Measurements from ENCODE around the gene GRHL3. TPM values are rescaled to one million over a fixed set of nuclear protein-coding genes. Genes with fewer than 3 reads are reported as not detected.

Gene GRHL3
- polyA plus RNA-seq, 2 donors, result 59.0 to 115 TPM

DNA sequence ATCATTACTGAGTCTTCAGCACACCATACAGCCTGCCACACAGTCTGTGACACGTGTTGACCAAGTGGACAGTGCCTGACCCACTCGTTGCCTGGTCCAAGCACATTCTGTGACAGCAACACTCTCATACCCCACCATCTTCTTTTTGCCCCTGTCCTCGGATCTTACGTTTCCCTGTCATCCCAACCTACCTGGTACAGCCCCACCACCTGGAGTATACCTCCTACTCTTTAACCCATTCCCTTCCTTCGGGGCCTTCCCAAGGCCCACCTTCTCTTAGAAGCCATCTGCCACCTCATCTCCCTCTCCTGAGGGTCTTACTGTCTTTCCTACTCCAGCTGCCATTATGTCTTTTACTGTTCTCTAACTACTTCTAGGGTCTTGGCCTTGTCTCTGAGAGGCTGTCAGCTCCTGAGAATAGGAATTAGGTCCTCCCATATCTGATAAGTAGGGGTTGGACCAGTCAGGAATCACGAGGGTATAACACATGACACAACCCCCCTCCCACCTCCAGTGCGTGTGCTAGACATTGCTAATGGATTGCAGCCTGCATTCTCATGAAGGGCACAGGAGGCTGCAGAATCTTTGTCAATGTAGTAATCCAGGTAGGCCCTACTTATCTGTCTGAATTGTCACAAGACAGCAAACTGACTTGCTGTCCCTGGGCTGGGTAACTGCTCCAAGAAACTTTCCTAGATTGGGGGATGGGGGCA lies 13.0 kb downstream of the GRHL3 start:
- Histone ChIP-seq H3K9me3 (ENCODE audit: control insufficient read depth in 2 of 2, insufficient read depth in 1 of 2, low read depth in 1 of 2, low read length in 1 of 2) (no peaks in the 10 kb centered on the region), H3K36me3 (ENCODE audit: control insufficient read depth in 2 of 2, insufficient read depth in 2 of 2, low read length in 1 of 2) (peaks cover 0 to 32% of the 10 kb centered on the region in 2 donors), H3K4me1 (ENCODE audit: control insufficient read depth in 2 of 2, insufficient read depth in 2 of 2, low read length in 1 of 2) (no peaks in the 10 kb centered on the region), H3K4me3 (ENCODE audit: low read depth in 1 of 2, low read length in 2 of 2) (no peak overlapping the region), H3K27me3 (ENCODE audit: control insufficient read depth in 1 of 2, insufficient read depth in 2 of 2, low read length in 2 of 2) (no peaks in the 10 kb centered on the region), H3K27ac (ENCODE audit: low read depth in 2 of 2, low read length in 1 of 2) (no peak overlapping the region)
- WGBS, 2 donors, result 85% methylated on average over 7 of the region's 7 CpGs

DNA sequence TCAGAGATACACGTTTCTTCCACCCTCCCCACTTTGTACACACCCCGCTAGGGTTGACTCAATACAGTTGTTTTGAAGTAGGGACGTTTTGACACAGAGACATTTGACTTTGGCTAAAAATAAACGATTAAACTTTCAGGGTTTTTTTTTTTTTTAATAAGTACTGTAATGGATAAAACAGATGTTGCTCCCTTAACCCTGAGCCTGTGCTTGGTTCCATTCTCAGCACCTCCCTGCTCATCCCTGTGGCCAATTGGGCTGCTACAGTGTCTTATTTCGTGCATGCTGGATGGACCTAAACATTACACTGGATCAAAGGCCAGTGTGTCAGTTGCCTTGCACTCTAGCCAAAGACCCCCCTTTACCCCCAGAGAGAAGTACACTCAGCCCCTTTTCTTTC lies 16.9 kb downstream of the GRHL3 start:
- Histone ChIP-seq H3K27me3 (ENCODE audit: control insufficient read depth in 1 of 2, insufficient read depth in 2 of 2, low read length in 2 of 2) (no peaks in the 10 kb centered on the region), H3K4me3 (ENCODE audit: low read depth in 1 of 2, low read length in 2 of 2) (no peak overlapping the region), H3K9me3 (ENCODE audit: control insufficient read depth in 2 of 2, insufficient read depth in 1 of 2, low read depth in 1 of 2, low read length in 1 of 2) (no peaks in the 10 kb centered on the region), H3K27ac (ENCODE audit: low read depth in 2 of 2, low read length in 1 of 2) (no peak overlapping the region), H3K36me3 (ENCODE audit: control insufficient read depth in 2 of 2, insufficient read depth in 2 of 2, low read length in 1 of 2) (peaks cover 0 to 46% of the 10 kb centered on the region in 2 donors), H3K4me1 (ENCODE audit: control insufficient read depth in 2 of 2, insufficient read depth in 2 of 2, low read length in 1 of 2) (peaks cover 0 to 2% of the 10 kb centered on the region in 2 donors)
- WGBS, 2 donors, result 56 to 57% methylated on average over 5 of the region's 5 CpGs

DNA sequence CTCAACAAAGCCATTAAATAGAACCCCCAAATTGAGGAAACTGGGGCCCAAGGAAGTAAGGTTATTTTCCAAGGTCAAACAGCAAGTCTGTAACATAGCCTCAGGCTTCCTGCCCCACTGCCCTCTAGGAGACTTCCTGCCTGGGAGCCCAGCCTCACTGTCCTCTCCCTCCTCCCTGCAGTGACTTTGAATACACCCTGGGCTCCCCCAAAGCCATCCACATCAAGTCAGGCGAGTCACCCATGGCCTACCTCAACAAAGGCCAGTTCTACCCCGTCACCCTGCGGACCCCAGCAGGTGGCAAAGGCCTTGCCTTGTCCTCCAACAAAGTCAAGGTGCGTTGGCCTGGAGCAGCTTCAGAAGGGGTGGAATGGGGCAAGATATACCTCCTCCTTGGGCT lies 18.3 kb downstream of the GRHL3 start:
- 96 to 99% methylated on average over 4 of the region's 4 CpGs for WGBS, 2 donors
- Histone ChIP-seq H3K27me3 (ENCODE audit: control insufficient read depth in 1 of 2, insufficient read depth in 2 of 2, low read length in 2 of 2) (no peaks in the 10 kb centered on the region), H3K36me3 (ENCODE audit: control insufficient read depth in 2 of 2, insufficient read depth in 2 of 2, low read length in 1 of 2) (peaks cover 0 to 47% of the 10 kb centered on the region in 2 donors), H3K27ac (ENCODE audit: low read depth in 2 of 2, low read length in 1 of 2) (no peak overlapping the region), H3K9me3 (ENCODE audit: control insufficient read depth in 2 of 2, insufficient read depth in 1 of 2, low read depth in 1 of 2, low read length in 1 of 2) (no peaks in the 10 kb centered on the region), H3K4me3 (ENCODE audit: low read depth in 1 of 2, low read length in 2 of 2) (no peak overlapping the region), H3K4me1 (ENCODE audit: control insufficient read depth in 2 of 2, insufficient read depth in 2 of 2, low read length in 1 of 2) (peaks cover 0 to 2% of the 10 kb centered on the region in 2 donors)

DNA sequence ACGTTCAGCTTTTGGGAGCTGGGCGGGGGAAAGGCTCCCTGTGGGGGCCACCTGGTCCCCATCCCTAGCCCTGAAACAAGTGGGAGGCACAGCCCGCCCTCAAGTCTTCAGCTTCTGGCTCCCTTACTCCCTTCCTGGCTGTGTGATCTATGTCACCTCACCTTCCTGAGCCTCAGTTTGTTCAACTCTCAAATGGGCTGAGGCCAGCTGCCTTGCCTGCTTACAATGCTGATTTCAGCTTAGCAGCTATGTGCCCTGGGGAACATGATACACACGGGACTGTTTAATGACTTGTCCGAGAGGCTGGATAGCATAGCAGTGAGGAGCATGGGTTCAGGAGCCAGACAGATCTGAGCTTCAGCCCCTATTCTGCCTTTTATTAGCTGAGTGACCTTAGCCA lies 19.3 kb downstream of the GRHL3 start:
- 80 to 85% methylated on average over 5 of the region's 5 CpGs for WGBS, 2 donors
- peak overlapping the region in 1 of 2 donors; percentile 43 for H3K27ac ChIP-seq (ENCODE audit: low read depth in 2 of 2, low read length in 1 of 2)
- H3K4me3 ChIP-seq (ENCODE audit: low read depth in 1 of 2, low read length in 2 of 2), result no peak overlapping the region
- H3K9me3 ChIP-seq (ENCODE audit: control insufficient read depth in 2 of 2, insufficient read depth in 1 of 2, low read depth in 1 of 2, low read length in 1 of 2), result no peaks in the 10 kb centered on the region
- no peaks in the 10 kb centered on the region for H3K27me3 ChIP-seq (ENCODE audit: control insufficient read depth in 1 of 2, insufficient read depth in 2 of 2, low read length in 2 of 2)
- peaks cover 0 to 47% of the 10 kb centered on the region in 2 donors for H3K36me3 ChIP-seq (ENCODE audit: control insufficient read depth in 2 of 2, insufficient read depth in 2 of 2, low read length in 1 of 2)
- H3K4me1 ChIP-seq (ENCODE audit: control insufficient read depth in 2 of 2, insufficient read depth in 2 of 2, low read length in 1 of 2), result peaks cover 0 to 2% of the 10 kb centered on the region in 2 donors

DNA sequence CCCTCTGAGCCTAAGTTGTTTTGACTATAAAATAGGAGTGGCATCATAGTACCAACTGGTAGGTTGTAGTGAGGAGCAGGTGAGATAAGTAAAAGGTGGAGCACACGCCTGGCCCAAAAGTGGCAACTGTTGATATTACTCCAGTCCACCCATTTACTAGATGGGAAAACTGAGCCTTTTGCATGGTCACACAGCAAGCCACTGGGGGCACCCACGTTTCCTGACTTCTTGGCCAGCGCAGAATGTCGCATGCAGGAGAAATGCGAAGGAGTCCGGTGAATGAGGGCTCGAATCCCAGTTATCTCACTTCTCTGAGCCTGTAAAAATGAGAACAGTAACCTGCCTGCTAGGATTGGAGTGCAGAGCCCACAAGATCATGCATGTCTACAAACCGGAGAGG lies 20.8 kb downstream of the GRHL3 start:
- Histone ChIP-seq H3K36me3 (ENCODE audit: control insufficient read depth in 2 of 2, insufficient read depth in 2 of 2, low read length in 1 of 2) (peaks cover 0 to 59% of the 10 kb centered on the region in 2 donors), H3K27me3 (ENCODE audit: control insufficient read depth in 1 of 2, insufficient read depth in 2 of 2, low read length in 2 of 2) (no peaks in the 10 kb centered on the region)
- 68 to 77% methylated on average over 8 of the region's 8 CpGs for WGBS, 2 donors

DNA sequence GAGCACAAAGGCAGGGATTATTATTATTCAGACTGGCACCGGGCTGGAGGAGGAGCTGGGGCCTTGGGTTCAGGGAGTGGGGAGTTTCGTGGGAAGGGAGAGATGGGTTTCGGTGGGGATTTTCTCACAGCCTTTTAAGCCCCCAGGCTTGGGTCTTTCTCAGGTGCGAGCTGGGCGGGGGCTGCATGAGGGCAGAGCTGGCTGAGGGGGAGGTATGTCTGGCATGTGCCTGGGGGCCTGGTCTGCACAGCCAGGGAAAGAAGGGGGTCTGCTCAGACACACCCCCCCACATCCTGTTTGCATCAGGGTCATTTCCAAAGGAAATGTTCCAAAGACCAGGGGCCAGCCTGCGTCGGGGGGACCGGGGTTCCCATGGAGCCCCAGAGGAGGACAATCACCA lies 21.6 kb downstream of the GRHL3 start:
- no peaks in the 10 kb centered on the region for H3K9me3 ChIP-seq (ENCODE audit: control insufficient read depth in 2 of 2, insufficient read depth in 1 of 2, low read depth in 1 of 2, low read length in 1 of 2)
- H3K36me3 ChIP-seq (ENCODE audit: control insufficient read depth in 2 of 2, insufficient read depth in 2 of 2, low read length in 1 of 2), result peaks cover 0 to 61% of the 10 kb centered on the region in 2 donors
- WGBS, 2 donors, result 73 to 75% methylated on average over 8 of the region's 8 CpGs
- H3K4me3 ChIP-seq (ENCODE audit: low read depth in 1 of 2, low read length in 2 of 2), result no peak overlapping the region
- H3K4me1 ChIP-seq (ENCODE audit: control insufficient read depth in 2 of 2, insufficient read depth in 2 of 2, low read length in 1 of 2), result peaks cover 0 to 2% of the 10 kb centered on the region in 2 donors
- no peak overlapping the region for H3K27ac ChIP-seq (ENCODE audit: low read depth in 2 of 2, low read length in 1 of 2)
- H3K27me3 ChIP-seq (ENCODE audit: control insufficient read depth in 1 of 2, insufficient read depth in 2 of 2, low read length in 2 of 2), result no peaks in the 10 kb centered on the region

More for the DNA sequence above, 20.8 kb downstream of the GRHL3 start:
- Histone ChIP-seq H3K4me1 (ENCODE audit: control insufficient read depth in 2 of 2, insufficient read depth in 2 of 2, low read length in 1 of 2) (peaks cover 0 to 2% of the 10 kb centered on the region in 2 donors), H3K9me3 (ENCODE audit: control insufficient read depth in 2 of 2, insufficient read depth in 1 of 2, low read depth in 1 of 2, low read length in 1 of 2) (no peaks in the 10 kb centered on the region), H3K4me3 (ENCODE audit: low read depth in 1 of 2, low read length in 2 of 2) (no peak overlapping the region), H3K27ac (ENCODE audit: low read depth in 2 of 2, low read length in 1 of 2) (no peak overlapping the region)

DNA sequence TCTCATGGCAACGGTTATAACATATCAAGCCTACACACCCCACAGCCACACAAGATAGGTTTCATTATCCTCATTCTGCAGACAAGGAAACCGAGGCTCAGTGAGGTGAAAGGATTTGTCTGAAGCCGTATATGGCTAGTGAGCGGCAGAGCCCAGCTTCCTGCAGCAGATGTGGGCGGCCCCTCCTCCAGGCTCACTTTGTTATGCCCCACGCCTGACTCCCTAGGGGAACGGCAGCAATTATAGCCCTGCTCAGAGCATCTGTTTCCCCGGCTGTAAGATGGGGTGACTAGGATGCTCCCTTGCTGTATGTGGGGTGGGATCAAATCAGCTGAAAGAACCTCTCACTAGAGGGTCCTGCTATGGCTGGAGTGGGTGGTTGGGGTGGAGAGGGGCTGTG lies 22.1 kb downstream of the GRHL3 start:
- peaks cover 0 to 62% of the 10 kb centered on the region in 2 donors for H3K36me3 ChIP-seq (ENCODE audit: control insufficient read depth in 2 of 2, insufficient read depth in 2 of 2, low read length in 1 of 2)
- H3K9me3 ChIP-seq (ENCODE audit: control insufficient read depth in 2 of 2, insufficient read depth in 1 of 2, low read depth in 1 of 2, low read length in 1 of 2), result no peaks in the 10 kb centered on the region
- WGBS, 2 donors, result 74 to 75% methylated on average over 8 of the region's 8 CpGs

DNA sequence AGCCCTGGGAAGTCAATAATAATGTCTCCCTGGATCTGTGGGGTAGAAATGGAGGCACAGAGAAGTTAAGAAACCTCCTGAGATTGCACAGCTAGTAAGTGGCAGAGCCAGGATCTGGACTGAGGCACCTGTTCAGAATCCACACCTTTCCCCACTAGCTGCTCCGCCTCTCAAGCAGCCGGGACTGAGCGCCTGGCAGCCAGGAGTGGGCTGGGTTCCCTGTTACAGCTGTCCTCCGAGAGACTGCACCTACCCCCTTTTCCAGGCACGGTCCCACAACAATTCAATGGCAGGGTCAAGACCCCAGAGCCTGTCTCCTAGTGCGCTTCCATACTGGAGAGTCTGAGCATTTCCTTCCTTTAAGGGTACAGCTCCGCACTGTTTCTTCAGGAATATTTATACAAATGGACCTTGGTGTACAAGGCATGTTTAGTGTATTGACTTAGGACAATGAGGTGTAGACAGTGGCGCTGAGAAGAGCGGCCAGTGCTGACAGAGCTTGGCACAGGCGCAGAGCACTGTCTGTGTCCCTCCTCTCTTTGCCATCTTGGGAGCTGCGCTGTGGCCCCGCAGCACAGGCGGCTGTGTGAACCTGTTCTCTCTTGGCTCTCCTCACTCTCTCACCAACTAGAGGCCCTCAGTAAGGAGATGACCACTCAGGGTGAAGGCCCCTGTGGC lies 24.4 kb downstream of the GRHL3 start:
- H3K4me1 ChIP-seq (ENCODE audit: control insufficient read depth in 2 of 2, insufficient read depth in 2 of 2, low read length in 1 of 2), result peaks cover 0 to 2% of the 10 kb centered on the region in 2 donors
- WGBS, 2 donors, result 84 to 90% methylated on average over 13 of the region's 13 CpGs

More for the DNA sequence above, 22.1 kb downstream of the GRHL3 start:
- Histone ChIP-seq H3K4me3 (ENCODE audit: low read depth in 1 of 2, low read length in 2 of 2) (no peak overlapping the region), H3K4me1 (ENCODE audit: control insufficient read depth in 2 of 2, insufficient read depth in 2 of 2, low read length in 1 of 2) (peaks cover 0 to 2% of the 10 kb centered on the region in 2 donors), H3K27ac (ENCODE audit: low read depth in 2 of 2, low read length in 1 of 2) (no peak overlapping the region), H3K27me3 (ENCODE audit: control insufficient read depth in 1 of 2, insufficient read depth in 2 of 2, low read length in 2 of 2) (no peaks in the 10 kb centered on the region)

DNA sequence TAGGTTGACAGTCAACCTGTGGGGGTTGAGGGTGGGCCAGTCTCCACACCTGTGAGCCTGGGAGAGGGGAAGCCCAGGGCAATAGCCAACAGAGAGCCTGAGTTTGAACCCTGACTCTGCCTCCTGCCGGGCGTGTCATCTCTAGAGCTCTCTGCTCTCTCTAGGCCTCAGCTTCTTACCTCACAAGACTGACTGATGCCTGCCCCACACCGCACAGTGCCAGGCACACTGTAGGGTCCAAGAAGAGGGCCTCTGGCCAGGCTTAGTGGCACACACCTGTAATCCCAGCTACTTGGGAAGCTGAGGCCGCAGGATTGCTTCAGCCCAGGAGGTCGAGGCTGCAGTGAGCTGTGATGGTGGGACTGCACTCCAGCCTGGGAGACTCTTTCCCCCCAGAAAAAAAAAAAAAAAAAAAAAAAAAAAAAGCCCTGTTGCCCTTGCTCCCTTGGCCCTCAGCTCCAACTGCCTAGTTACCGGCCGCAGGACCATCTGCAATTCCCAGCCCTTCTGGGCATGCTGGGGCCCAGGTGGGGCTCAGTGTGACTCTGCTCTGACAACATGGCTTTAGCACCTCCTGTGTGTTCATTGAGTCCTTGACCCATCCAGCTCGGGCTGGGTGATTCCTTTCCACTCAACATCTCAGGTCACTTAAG lies 25.1 kb downstream of the GRHL3 start:
- H3K27ac ChIP-seq (ENCODE audit: low read depth in 2 of 2, low read length in 1 of 2), result peak overlapping the region in 1 of 2 donors; percentile 41
- H3K9me3 ChIP-seq (ENCODE audit: control insufficient read depth in 2 of 2, insufficient read depth in 1 of 2, low read depth in 1 of 2, low read length in 1 of 2), result no peaks in the 10 kb centered on the region
- no peak overlapping the region for H3K4me3 ChIP-seq (ENCODE audit: low read depth in 1 of 2, low read length in 2 of 2)
- H3K36me3 ChIP-seq (ENCODE audit: control insufficient read depth in 2 of 2, insufficient read depth in 2 of 2, low read length in 1 of 2), result peaks cover 0 to 68% of the 10 kb centered on the region in 2 donors
- H3K4me1 ChIP-seq (ENCODE audit: control insufficient read depth in 2 of 2, insufficient read depth in 2 of 2, low read length in 1 of 2), result peaks cover 0 to 2% of the 10 kb centered on the region in 2 donors
- WGBS, 2 donors, result 88 to 89% methylated on average over 8 of the region's 8 CpGs
- no peaks in the 10 kb centered on the region for H3K27me3 ChIP-seq (ENCODE audit: control insufficient read depth in 1 of 2, insufficient read depth in 2 of 2, low read length in 2 of 2)

More for the DNA sequence above, 24.4 kb downstream of the GRHL3 start:
- Histone ChIP-seq H3K27ac (ENCODE audit: low read depth in 2 of 2, low read length in 1 of 2) (peak overlapping the region in 1 of 2 donors; percentile 41), H3K4me3 (ENCODE audit: low read depth in 1 of 2, low read length in 2 of 2) (no peak overlapping the region), H3K36me3 (ENCODE audit: control insufficient read depth in 2 of 2, insufficient read depth in 2 of 2, low read length in 1 of 2) (peaks cover 0 to 68% of the 10 kb centered on the region in 2 donors), H3K9me3 (ENCODE audit: control insufficient read depth in 2 of 2, insufficient read depth in 1 of 2, low read depth in 1 of 2, low read length in 1 of 2) (no peaks in the 10 kb centered on the region), H3K27me3 (ENCODE audit: control insufficient read depth in 1 of 2, insufficient read depth in 2 of 2, low read length in 2 of 2) (no peaks in the 10 kb centered on the region)
